Right atrium auricular region (tissue), 2 donors: ENCODE data around the gene BFSP1. TPM values are rescaled to one million over a fixed set of nuclear protein-coding genes. Genes with fewer than 3 reads are reported as not detected.

Experiments used
- DNase-seq: peaks from one replicate; pipeline ENCODE4 v3.0.0-alpha.2; 2019; ENCODE audit warnings: low spot score
- H3K27ac ChIP-seq, 2 donors: fragments of 200-600 bp; sonication (generic); 1 replicate in 1 of 2; 2 replicates in 1 of 2; pipeline ENCODE4 v1.5.1; 2016 to 2019
- H3K27me3 ChIP-seq, 2 donors: fragments of 200-600 bp; sonication (generic); one replicate each; pipeline versions ENCODE4 v1.5.1 to v1.6.0; 2017 to 2019
- H3K36me3 ChIP-seq: fragments of 200-600 bp; sonication (generic); one replicate; pipeline ENCODE4 v1.5.1; 2016
- H3K4me1 ChIP-seq, 2 donors: fragments of 200-600 bp; sonication (generic); one replicate each; pipeline versions ENCODE4 v1.5.1 to v1.6.0; 2017 to 2019
- H3K4me3 ChIP-seq, 2 donors: fragments of 200-600 bp; sonication (generic); 1 replicate in 1 of 2; 2 replicates in 1 of 2; pipeline ENCODE4 v1.5.1; 2017 to 2019; ENCODE audit warnings: mild to moderate bottlenecking in 1 of 2, moderate library complexity in 1 of 2
- H3K9me3 ChIP-seq, 2 donors: fragments of 200-600 bp; sonication (generic); one replicate each; pipeline ENCODE4 v1.5.1; 2019
- total RNA-seq, 2 donors: library from RNA; depleted of rRNA; stranded (reverse); fragments of >200 nt; gene quantifications; one replicate each; pipeline ENCODE4 v1.1.0, GENCODE V29; 2016
- TF ChIP-seq, protein P1 (sequence below), 2 donors: fragments of 200-600 bp; sonication (generic); IDR thresholded peaks; one replicate each; pipeline ENCODE4 v1.5.1; 2019; ENCODE audit warnings: antibody characterized with exemption in 2 of 2

Gene BFSP1
- total RNA-seq, 2 donors from 2014 or later: 0.51 to 1.3 TPM

GRCh38 chr20:17491041-17491440, 40.1 kb downstream of the BFSP1 start:
- Histone ChIP-seq H3K27me3 (no peaks in the 10 kb centered on the region), H3K27ac (no peak overlapping the region), H3K9me3 (no peaks in the 10 kb centered on the region), H3K36me3 (no peaks in the 10 kb centered on the region), H3K4me3 (no peak overlapping the region), H3K4me1 (no peaks in the 10 kb centered on the region)
- TF ChIP-seq, protein P1, sequence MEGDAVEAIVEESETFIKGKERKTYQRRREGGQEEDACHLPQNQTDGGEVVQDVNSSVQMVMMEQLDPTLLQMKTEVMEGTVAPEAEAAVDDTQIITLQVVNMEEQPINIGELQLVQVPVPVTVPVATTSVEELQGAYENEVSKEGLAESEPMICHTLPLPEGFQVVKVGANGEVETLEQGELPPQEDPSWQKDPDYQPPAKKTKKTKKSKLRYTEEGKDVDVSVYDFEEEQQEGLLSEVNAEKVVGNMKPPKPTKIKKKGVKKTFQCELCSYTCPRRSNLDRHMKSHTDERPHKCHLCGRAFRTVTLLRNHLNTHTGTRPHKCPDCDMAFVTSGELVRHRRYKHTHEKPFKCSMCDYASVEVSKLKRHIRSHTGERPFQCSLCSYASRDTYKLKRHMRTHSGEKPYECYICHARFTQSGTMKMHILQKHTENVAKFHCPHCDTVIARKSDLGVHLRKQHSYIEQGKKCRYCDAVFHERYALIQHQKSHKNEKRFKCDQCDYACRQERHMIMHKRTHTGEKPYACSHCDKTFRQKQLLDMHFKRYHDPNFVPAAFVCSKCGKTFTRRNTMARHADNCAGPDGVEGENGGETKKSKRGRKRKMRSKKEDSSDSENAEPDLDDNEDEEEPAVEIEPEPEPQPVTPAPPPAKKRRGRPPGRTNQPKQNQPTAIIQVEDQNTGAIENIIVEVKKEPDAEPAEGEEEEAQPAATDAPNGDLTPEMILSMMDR (IDR thresholded peaks at IDR 0.05): no peak
- no peak for DNase-seq

- Histone ChIP-seq H3K36me3 (no peaks in the 10 kb centered on the region), H3K9me3 (no peaks in the 10 kb centered on the region), H3K27ac (no peak overlapping the region), H3K4me3 (no peak overlapping the region), H3K4me1 (no peaks in the 10 kb centered on the region), H3K27me3 (no peaks in the 10 kb centered on the region)
- TF ChIP-seq, protein P1 (IDR thresholded peaks at IDR 0.05): no peak
- no peak for DNase-seq
Observed at GRCh38 chr20:17490501-17490900, 40.7 kb downstream of the BFSP1 start.

DNA sequence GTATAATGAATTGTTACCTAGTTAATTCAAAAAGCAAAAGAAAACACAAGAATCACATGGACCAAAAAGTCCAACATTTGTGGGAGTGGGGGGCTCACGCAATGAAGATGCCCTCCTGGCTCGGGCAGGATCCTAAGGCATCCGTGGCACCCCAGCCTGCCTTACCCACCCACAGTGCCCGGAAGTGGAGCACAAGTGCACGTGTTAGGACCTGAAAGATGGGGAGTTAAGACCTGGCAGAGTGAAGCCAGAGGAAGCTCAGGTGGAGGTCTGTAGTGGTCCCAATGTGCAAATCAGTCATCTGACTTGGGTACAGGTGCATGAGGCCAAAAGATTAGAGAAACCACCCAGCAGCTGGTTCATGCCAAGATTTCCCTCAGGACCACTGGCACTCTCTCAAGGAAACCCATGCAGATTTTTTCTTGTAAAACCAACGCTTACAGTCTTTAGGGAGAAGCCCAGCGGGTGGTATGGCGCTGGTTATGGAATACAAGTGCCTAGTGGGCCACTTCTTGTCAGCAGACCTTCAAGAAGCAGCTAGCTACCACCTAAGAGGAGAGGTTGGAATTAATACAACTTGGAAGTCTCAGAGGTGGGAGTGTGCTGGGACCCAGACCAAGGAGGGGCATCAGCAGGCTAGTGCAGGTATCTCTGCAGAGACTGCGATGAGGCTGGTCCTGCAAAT, 42.1 kb downstream of the BFSP1 start:
- Histone ChIP-seq H3K4me1 (no peaks in the 10 kb centered on the region), H3K36me3 (no peaks in the 10 kb centered on the region), H3K4me3 (no peak overlapping the region), H3K27ac (no peak overlapping the region), H3K27me3 (no peaks in the 10 kb centered on the region), H3K9me3 (no peaks in the 10 kb centered on the region)
- TF ChIP-seq, protein P1 (IDR thresholded peaks at IDR 0.05): no peak
- DNase-seq: no peak

- Histone ChIP-seq H3K27me3 (no peaks in the 10 kb centered on the region), H3K36me3 (no peaks in the 10 kb centered on the region), H3K4me3 (no peak overlapping the region), H3K9me3 (no peaks in the 10 kb centered on the region), H3K4me1 (no peaks in the 10 kb centered on the region), H3K27ac (no peak overlapping the region)
- peak; percentile 21 for DNase-seq
- TF ChIP-seq, protein P1 (IDR thresholded peaks at IDR 0.05): no peak
Observed at GRCh38 chr20:17485017-17485416, 46.2 kb downstream of the BFSP1 start.

- Histone ChIP-seq H3K4me1 (no peaks in the 10 kb centered on the region), H3K27me3 (no peaks in the 10 kb centered on the region), H3K36me3 (no peaks in the 10 kb centered on the region), H3K4me3 (no peak overlapping the region), H3K27ac (no peak overlapping the region), H3K9me3 (no peaks in the 10 kb centered on the region)
- DNase-seq: peak; percentile 23
- TF ChIP-seq, protein P1 (IDR thresholded peaks at IDR 0.05): no peak
Observed at GRCh38 chr20:17482536-17482935, 48.6 kb downstream of the BFSP1 start.

DNA sequence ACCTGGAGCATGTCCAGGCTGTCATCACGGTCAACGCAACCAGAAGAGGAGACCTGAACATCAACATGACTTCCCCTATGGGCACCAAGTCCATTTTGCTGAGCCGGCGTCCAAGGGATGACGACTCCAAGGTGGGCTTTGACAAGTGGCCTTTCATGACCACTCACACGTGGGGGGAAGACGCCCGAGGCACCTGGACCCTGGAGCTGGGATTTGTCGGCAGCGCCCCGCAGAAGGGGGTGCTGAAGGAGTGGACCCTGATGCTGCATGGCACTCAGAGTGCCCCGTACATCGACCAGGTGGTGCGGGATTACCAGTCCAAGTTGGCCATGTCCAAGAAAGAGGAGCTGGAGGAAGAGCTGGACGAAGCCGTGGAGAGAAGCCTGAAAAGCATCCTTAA, 49.5 kb downstream of the BFSP1 start:
- no peak overlapping the region for H3K27ac ChIP-seq
- no peaks in the 10 kb centered on the region for H3K36me3 ChIP-seq
- no peaks in the 10 kb centered on the region for H3K9me3 ChIP-seq
- TF ChIP-seq, protein P1 (IDR thresholded peaks at IDR 0.05): no peak
- H3K4me1 ChIP-seq: no peaks in the 10 kb centered on the region
- no peak overlapping the region for H3K4me3 ChIP-seq
- DNase-seq: peak; percentile 55
- H3K27me3 ChIP-seq: no peaks in the 10 kb centered on the region
